Prostate gland (tissue), 2 donors: ENCODE measurements around the gene CLINT1. TPM values are rescaled to one million over a fixed set of nuclear protein-coding genes. Genes with fewer than 3 reads are reported as not detected.

Experiments
- DNase-seq: peaks from one replicate; pipeline ENCODE4 v3.0.0-alpha.2; 2019; ENCODE audit warnings: low spot score
- H3K27ac ChIP-seq, 2 donors: fragments of 200-600 bp; sonication (generic); 2 replicates each; pipeline ENCODE4 v1.5.1; 2017 to 2019
- H3K27me3 ChIP-seq: fragments of 200-600 bp; sonication (generic); replicated peaks from 2 replicates; pipeline ENCODE4 v1.5.1; 2019; ENCODE audit not compliant: insufficient read depth
- H3K36me3 ChIP-seq, 2 donors: fragments of 200-600 bp; sonication (generic); 1 replicate in 1 of 2; 2 replicates in 1 of 2; pipeline versions ENCODE4 v1.5.1 to v1.8.1; 2017 to 2019
- H3K4me1 ChIP-seq: fragments of 200-600 bp; sonication (generic); replicated peaks from 2 replicates; pipeline ENCODE4 v1.5.1; 2019
- H3K4me3 ChIP-seq, 2 donors: fragments of 200-600 bp; sonication (generic); 2 replicates each; pipeline ENCODE4 v1.5.1; 2017 to 2019
- H3K9me3 ChIP-seq: fragments of 200-600 bp; sonication (generic); 2 replicates; pipeline ENCODE4 v1.5.1; 2017
- POLR2A ChIP-seq: fragments of 450-650 bp; IDR thresholded peaks from one replicate; pipeline ENCODE4 v1.6.1; 2016; ENCODE audit warnings: antibody characterized with exemption, mild to moderate bottlenecking
- POLR2AphosphoS5 ChIP-seq: sonication (generic); formaldehyde crosslinking; IDR thresholded peaks from one replicate; pipeline ENCODE4 v1.6.1; 2017; ENCODE audit warnings: antibody characterized with exemption
- WGBS: methylation state at CpG from one replicate; pipeline ENCODE4 v1.1.5; 2018; 5-methylcytosine and 5-hydroxymethylcytosine counted together
- intact Hi-C: fragments of 100-400 bp; cut with DNase I; formaldehyde crosslinking; loops from one replicate; pipeline ENCODE4 v1.14.2; 2022
- total RNA-seq, 2 donors: library from RNA; depleted of rRNA; stranded (reverse); fragments of >200 nt; gene quantifications; one replicate each; pipeline ENCODE4 v1.1.0, GENCODE V29; 2016
- TF ChIP-seq, protein P1 (sequence below), 4 experiments: fragments of 200-600 bp in 2 of 4; fragments of 450-650 bp in 2 of 4; sonication (generic) in 2 of 4; IDR thresholded peaks; 1 replicate in 3 of 4; 2 replicates in 1 of 4; pipeline ENCODE4 v1.5.1; 2016 to 2019; ENCODE audit warnings: antibody characterized with exemption in 4 of 4, mild to moderate bottlenecking in 2 of 4, moderate library complexity in 2 of 4

CLINT1 gene
- total RNA-seq, 2 donors from 2014 or later = 65.1 to 84.5 TPM

DNA sequence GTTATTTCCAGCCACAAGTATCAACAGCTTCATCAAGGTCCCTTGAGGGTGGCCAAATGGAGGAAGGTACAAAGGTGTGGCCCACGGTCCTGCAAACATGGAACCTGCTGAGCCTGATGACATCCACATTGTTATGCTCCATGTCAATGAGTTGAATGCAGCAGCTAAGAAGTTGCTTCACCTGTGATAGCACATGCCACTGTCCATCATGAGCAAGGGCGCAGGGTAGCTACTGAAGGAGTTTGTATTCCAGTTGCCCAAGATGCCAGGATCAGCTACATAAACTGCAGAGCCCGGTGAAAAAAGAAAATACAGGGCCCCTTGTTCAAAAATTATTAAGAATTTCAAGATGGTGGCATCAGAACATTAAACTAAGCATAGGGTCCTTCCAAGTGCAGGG is 91.3 kb downstream of the CLINT1 start:
- no peaks in the 10 kb centered on the region for H3K4me1 ChIP-seq
- no peak for DNase-seq
- H3K9me3 ChIP-seq = no peaks in the 10 kb centered on the region
- 95% methylated on average over 3 of the region's 3 CpGs for WGBS
- H3K27ac ChIP-seq = no peak overlapping the region
- TF ChIP-seq POLR2A (no peak), POLR2AphosphoS5 (no peak)
- TF ChIP-seq, protein P1, sequence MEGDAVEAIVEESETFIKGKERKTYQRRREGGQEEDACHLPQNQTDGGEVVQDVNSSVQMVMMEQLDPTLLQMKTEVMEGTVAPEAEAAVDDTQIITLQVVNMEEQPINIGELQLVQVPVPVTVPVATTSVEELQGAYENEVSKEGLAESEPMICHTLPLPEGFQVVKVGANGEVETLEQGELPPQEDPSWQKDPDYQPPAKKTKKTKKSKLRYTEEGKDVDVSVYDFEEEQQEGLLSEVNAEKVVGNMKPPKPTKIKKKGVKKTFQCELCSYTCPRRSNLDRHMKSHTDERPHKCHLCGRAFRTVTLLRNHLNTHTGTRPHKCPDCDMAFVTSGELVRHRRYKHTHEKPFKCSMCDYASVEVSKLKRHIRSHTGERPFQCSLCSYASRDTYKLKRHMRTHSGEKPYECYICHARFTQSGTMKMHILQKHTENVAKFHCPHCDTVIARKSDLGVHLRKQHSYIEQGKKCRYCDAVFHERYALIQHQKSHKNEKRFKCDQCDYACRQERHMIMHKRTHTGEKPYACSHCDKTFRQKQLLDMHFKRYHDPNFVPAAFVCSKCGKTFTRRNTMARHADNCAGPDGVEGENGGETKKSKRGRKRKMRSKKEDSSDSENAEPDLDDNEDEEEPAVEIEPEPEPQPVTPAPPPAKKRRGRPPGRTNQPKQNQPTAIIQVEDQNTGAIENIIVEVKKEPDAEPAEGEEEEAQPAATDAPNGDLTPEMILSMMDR (IDR thresholded peaks at IDR 0.05) = no peak
- no peak overlapping the region for H3K4me3 ChIP-seq
- intact Hi-C loops = loop anchor here (10.0 kb wide), 1 partner anchor 1367 kb away; no protein-coding TSS in a partner anchor
- no peaks in the 10 kb centered on the region for H3K27me3 ChIP-seq
- no peaks in the 10 kb centered on the region for H3K36me3 ChIP-seq

DNA sequence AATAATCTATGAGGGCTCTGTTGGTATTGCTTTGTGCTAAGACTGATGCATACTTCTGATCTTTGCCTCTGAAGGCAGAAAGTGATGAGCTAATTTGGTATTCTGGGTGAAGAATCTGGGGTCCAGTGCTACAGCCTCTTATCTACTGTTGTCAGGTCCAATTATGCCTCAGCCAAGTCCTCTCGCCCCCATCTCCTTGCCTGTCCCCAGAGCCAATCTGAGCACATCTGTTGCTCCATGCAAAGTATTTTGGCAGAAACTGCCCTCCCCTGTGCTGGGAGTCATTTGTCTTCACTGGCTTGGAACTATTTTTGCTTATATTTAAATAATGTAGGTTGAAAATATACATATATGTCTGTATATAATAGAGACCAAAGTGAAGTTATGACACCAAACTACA is 92.0 kb downstream of the CLINT1 start:
- no peaks in the 10 kb centered on the region for H3K9me3 ChIP-seq
- TF ChIP-seq POLR2AphosphoS5 = no peak
- TF ChIP-seq, protein P1 (IDR thresholded peaks at IDR 0.05) = no peak
- TF ChIP-seq POLR2A = no peak
- no peak overlapping the region for H3K27ac ChIP-seq
- no peaks in the 10 kb centered on the region for H3K36me3 ChIP-seq
- DNase-seq = no peak
- H3K4me1 ChIP-seq = no peaks in the 10 kb centered on the region
- intact Hi-C loops = loop anchor here (10.0 kb wide), 1 partner anchor 1368 kb away; no protein-coding TSS in a partner anchor
- WGBS = 79% methylated on average over 1 of the region's 1 CpG
- H3K27me3 ChIP-seq = no peaks in the 10 kb centered on the region
- H3K4me3 ChIP-seq = no peak overlapping the region

DNA sequence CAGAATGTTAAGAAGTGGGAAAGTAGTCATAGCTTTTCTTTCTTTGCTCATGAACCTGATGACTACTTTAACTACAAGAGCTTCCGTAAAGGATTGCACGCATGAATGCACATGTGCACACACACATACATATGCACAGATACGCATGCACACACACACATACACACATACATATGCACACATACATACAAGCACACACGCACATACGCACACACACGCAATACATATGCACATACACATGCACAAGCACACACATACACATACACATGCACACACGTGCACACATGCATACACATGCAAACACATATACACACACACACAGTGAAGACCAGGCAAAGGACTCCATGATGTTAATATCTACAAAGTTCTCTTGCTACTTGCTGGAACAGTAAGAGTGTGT is 92.5 kb downstream of the CLINT1 start:
- Histone ChIP-seq H3K9me3 (no peaks in the 10 kb centered on the region), H3K27me3 (no peaks in the 10 kb centered on the region), H3K27ac (no peak overlapping the region), H3K4me3 (no peak overlapping the region), H3K4me1 (no peaks in the 10 kb centered on the region), H3K36me3 (no peaks in the 10 kb centered on the region)
- TF ChIP-seq, protein P1 (IDR thresholded peaks at IDR 0.05) = no peak
- TF ChIP-seq POLR2A (no peak), POLR2AphosphoS5 (no peak)
- no peak for DNase-seq
- WGBS = 90% methylated on average over 7 of the region's 7 CpGs
- intact Hi-C loops = loop anchor here (10.0 kb wide), 1 partner anchor 1368 kb away; no protein-coding TSS in a partner anchor

- H3K27me3 ChIP-seq = no peaks in the 10 kb centered on the region
- H3K4me1 ChIP-seq = no peaks in the 10 kb centered on the region
- no peak overlapping the region for H3K27ac ChIP-seq
- no peaks in the 10 kb centered on the region for H3K9me3 ChIP-seq
- DNase-seq = no peak
- H3K4me3 ChIP-seq = no peak overlapping the region
- TF ChIP-seq POLR2AphosphoS5 (no peak), POLR2A (no peak)
- TF ChIP-seq, protein P1 (IDR thresholded peaks at IDR 0.05) = no peak
- WGBS = 84% methylated on average over 6 of the region's 6 CpGs
- intact Hi-C loops = loop anchor here (10.0 kb wide), 1 partner anchor 1370 kb away; no protein-coding TSS in a partner anchor
- H3K36me3 ChIP-seq = no peaks in the 10 kb centered on the region
Observed at GRCh38 chr5:157764531-157764930, 94.4 kb downstream of the CLINT1 start.
